T47D (cell line): Measurements from ENCODE around the gene RIN3.
A peak's percentile ranks its signal among the peaks of the same experiment; 100 is the strongest.

Source experiments
- DNase-seq, 2 experiments: peaks; one replicate each; pipeline versions ENCODE4 v3.0.0 to v3.0.0-alpha.2; 2011 to 2012; ENCODE audit warnings: low read depth in 1 of 2, low spot score in 1 of 2
- JUND ChIP-seq: IDR thresholded peaks from 2 replicates; pipeline ENCODE4 v1.6.1; 2012; ENCODE audit warnings: low read depth
- in situ Hi-C: cut with HindIII; loops from 2 replicates; pipeline ENCODE4 v1.10.0; 2016; ENCODE audit warnings: low sequenced_read_pairs, low pct_unique_long_range_greater_than_20kb

Gene RIN3

GRCh38 chr14:92590941-92591340 lies 77.4 kb downstream of the RIN3 start:
- no peak for DNase-seq
- no peak for TF ChIP-seq JUND
- in situ Hi-C loops, result no loop called here

- no peak for TF ChIP-seq JUND
- no peak for DNase-seq
- in situ Hi-C loops, result no loop called here
Measured at GRCh38 chr14:92591346-92591745, 77.8 kb downstream of the RIN3 start.

GRCh38 chr14:92595267-92595666 lies 81.7 kb downstream of the RIN3 start:
- no peak for TF ChIP-seq JUND
- DNase-seq, result no peak
- in situ Hi-C loops, result no loop called here

GRCh38 chr14:92596331-92596907 lies 82.8 kb downstream of the RIN3 start:
- no peak for TF ChIP-seq JUND
- no peak for DNase-seq
- in situ Hi-C loops, result no loop called here

GRCh38 chr14:92597906-92598905 lies 84.6 kb downstream of the RIN3 start:
- DNase-seq, result no peak
- in situ Hi-C loops, result no loop called here

GRCh38 chr14:92599811-92600210 lies 86.2 kb downstream of the RIN3 start:
- DNase-seq, result no peak
- TF ChIP-seq JUND, result no peak
- in situ Hi-C loops, result no loop called here

More at GRCh38 chr14:92597906-92598905, 84.6 kb downstream of the RIN3 start:
- no peak for TF ChIP-seq JUND

- no peak for TF ChIP-seq JUND
- peak in 1 of 2 experiments; percentile 29 for DNase-seq
- in situ Hi-C loops, result no loop called here
Measured at GRCh38 chr14:92600318-92601053, 86.9 kb downstream of the RIN3 start.

- no peak for DNase-seq
- in situ Hi-C loops, result no loop called here
- no peak for TF ChIP-seq JUND
Measured at GRCh38 chr14:92601131-92601710, 87.6 kb downstream of the RIN3 start.

GRCh38 chr14:92601757-92602417 lies 88.3 kb downstream of the RIN3 start:
- in situ Hi-C loops, result no loop called here
- no peak for TF ChIP-seq JUND

GRCh38 chr14:92603309-92604242 lies 90.0 kb downstream of the RIN3 start:
- in situ Hi-C loops, result no loop called here
- TF ChIP-seq JUND, result no peak
- DNase-seq, result peak; percentile 63 to 72

More at GRCh38 chr14:92601757-92602417, 88.3 kb downstream of the RIN3 start:
- DNase-seq, result no peak
